ENCODE measurements around the gene BACH1.

BACH1 gene

DNA sequence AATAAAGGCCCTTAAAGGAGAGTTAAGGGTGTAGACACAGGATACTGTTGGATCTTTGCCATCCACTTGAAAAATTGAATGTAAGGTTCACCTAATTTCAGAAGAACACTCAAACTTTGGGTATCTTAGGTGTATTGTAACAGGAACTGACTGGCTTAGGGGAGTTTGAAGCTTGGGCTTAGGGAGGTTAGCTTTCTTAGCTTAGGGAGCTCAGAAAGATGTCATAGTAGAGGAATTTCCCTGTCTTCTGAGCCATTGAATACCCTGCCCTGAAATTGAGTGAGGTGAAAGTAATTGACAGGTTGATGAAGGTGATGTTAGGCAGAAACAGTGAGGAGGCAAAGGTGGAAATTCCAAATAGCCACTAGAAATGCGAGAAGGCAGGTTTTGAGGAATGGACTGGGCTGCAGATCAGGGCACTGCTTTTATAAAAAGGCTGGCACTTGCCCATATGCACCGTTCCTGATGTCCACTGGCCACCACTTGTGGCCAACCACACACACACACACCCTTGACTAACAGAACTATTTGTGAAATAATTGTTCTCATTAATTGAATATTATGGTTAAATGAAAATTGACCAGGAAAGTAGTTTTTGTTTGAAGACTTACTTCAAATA, 16.5 kb downstream of the BACH1 start:
- no peak for DNase-seq

- no peak for DNase-seq
These were observed 17.5 kb downstream of the BACH1 start for GRCh38 chr21:29316029-29316742.

- DNase-seq = no peak
These were observed 18.1 kb downstream of the BACH1 start for GRCh38 chr21:29316806-29317205.

DNA sequence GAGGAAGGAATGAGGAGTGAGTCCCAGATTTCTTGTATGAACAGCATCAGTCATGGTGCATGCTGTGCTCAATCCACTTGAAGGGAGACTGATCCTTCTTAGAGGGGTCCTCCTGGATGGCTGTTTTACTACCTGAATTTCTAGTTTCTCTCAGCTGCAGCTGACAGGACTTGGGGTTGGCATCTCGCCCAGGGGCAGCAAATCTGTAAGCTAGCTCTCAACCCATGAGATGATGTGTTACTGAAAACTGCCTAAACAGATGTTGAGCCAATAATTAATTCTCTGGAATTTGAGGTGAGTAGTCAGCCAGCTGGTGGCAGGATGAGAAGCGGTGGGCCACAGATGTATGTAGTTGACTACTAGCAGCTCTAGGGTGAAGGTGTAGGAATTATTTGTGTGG, 19.6 kb downstream of the BACH1 start:
- no peak for DNase-seq

GRCh38 chr21:29320031-29320430, 21.3 kb downstream of the BACH1 start:
- no peak for DNase-seq

GRCh38 chr21:29321217-29321616, 22.5 kb downstream of the BACH1 start:
- DNase-seq = no peak

DNA sequence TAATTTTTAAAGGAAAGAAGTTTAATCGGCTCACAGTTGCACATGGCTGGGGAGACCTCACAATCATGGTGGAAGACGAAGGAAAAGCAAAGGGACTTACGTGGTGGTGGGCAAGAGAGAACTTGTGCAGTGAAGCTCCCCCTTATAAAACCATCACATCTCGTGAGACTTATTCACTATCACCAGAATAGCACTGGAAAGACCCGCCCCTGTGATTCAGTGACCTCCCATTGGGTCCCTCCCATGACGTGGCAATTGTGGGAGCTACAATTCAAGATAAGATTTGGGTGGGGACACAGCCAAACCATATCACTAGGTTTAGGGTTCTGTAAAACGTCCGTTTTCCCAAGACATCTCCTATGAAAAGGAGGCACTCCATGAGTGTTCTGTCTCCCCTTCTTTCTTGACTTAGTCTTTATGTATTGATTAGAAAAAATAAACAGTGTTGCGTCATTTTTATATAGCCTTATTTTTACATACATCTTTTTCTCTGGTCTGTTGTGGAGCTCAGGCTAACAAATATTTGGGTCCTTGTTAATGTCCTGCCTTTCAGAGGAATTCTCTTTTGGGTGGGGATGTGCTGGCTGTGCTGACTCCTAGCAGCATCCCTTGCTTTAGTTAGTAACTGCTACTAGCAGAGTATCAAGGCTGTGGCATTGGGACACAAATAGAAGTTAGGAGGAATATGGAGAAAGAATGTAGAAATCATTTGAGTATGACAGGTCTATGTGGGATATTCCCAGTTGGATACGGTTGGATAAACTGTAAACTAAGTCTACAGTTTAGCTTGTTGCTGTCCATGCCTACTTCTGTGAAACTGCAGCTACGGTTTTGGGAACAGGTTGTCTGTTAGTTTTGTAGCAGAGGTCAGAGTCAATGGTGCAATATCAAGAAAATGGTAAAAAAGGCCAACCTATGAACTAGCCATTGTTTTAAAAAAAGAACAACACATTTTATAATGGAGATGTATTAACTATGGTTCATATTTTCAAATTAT, 23.5 kb downstream of the BACH1 start:
- no peak for DNase-seq

DNA sequence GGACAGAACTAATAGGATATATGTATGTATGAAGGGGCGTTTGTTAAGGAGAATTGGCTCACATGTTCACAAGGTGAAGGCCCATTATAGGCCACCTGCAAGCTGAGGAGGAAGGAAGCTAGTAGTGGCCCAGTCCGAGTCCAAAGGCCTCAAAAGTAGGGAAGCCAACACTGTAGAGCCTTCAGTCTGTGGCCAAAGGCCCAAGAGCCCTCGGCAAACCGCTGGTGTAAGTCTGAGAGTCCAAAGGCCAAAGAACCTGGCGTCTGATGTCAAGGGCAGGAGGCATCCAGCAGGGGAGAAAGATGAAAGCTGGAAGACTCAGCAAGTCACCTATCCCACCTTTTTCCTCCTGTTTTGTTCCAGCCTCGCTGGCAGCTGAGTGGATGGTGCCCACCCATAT, 24.5 kb downstream of the BACH1 start:
- DNase-seq = no peak

DNA sequence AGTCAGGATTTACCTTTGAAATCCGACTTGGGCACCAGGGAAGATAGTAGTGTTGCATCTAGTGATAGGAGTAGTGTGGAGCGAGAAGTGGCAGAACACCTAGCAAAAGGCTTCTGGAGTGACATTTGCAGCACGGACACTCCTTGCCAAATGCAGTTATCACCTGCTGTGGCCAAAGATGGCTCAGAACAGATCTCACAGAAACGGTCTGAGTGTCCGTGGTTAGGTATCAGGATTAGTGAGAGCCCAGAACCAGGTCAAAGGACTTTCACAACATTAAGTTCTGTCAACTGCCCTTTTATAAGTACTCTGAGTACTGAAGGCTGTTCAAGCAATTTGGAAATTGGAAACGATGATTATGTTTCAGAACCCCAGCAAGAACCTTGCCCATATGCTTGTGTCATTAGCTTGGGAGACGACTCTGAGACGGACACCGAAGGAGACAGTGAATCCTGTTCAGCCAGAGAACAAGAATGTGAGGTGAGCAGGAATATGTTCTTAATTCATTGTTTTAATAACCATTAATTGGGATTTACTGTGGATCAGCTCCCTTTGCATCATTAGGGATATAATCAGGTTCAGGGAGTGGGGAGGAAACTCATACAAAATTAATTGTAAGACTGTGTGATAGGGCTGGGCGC, 28.3 kb downstream of the BACH1 start:
- DNase-seq = no peak

- DNase-seq = no peak
These were observed 30.7 kb downstream of the BACH1 start for GRCh38 chr21:29329406-29329805.

DNA sequence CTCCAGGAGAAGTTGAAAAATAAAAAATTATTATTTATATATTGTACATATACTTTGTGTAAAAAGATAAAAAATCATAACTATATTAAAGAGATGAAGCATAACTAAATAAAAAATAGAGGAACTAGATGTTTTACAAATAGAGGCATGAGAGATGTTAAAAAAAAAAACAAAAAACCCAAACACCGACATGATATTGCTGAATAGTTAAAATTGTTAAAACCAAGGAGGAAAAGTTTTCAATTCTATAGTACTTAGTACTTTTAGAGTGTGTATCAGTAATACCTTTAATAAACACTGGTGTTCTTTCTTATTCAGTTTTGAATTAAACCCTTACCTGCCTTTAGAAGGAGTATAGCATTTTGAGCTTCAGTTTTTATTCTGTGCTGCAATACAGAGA, 32.1 kb downstream of the BACH1 start:
- no peak for DNase-seq

- peak; percentile 67 for DNase-seq
These were observed 34.0 kb downstream of the BACH1 start for GRCh38 chr21:29332461-29333362.

DNA sequence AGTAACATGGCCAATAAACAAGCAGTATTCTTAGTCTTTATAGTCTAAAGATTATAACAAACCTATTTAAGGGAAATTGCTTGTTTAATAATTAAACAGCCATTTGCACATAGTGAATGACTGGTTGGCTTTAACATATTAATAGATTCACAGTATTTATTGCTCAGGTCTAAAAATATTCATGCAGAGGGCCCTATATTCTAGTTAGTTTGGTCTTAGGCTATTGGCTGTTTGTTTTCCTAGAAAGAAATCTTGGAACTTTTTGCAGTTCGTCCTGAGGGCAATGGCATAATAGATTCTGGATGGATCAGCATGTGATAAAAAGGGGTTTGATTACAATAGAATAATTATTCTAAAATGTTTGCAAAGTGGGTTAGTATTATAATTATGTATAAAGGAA, 34.7 kb downstream of the BACH1 start:
- no peak for DNase-seq

GRCh38 chr21:29334717-29335428, 36.2 kb downstream of the BACH1 start:
- DNase-seq = no peak

- peak; percentile 68 for DNase-seq
These were observed 37.0 kb downstream of the BACH1 start for GRCh38 chr21:29335720-29336119.

DNA sequence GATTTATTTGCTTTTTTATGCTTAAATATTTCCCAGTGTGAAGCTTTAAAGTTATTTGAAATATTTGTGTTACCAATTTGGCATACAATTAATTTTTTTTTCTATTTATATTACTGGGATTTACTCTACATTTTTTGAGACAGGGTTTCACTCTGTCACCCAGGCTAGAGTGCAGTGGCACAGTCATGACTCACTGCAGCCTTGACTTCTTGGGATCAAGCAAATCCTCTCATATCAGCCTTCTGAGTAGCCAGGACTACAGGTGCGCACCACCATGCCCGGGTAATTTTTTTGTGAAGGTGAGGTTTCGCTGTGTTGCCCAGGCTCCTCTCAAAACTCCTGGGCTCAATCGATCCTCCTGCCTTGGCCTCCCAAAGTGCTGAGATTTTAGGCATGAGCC, 39.5 kb downstream of the BACH1 start:
- no peak for DNase-seq

- no peak for DNase-seq
These were observed 41.5 kb downstream of the BACH1 start for GRCh38 chr21:29340228-29340627.

GRCh38 chr21:29342363-29342957, 43.7 kb downstream of the BACH1 start:
- peak; percentile 95 for DNase-seq

- DNase-seq = peak; percentile 85
These were observed 44.8 kb downstream of the BACH1 start for GRCh38 chr21:29343519-29343918.

- no peak for DNase-seq
These were observed 47.6 kb downstream of the BACH1 start for GRCh38 chr21:29346281-29346680.

- DNase-seq = no peak
These were observed 48.0 kb downstream of the BACH1 start for GRCh38 chr21:29346771-29347170.

Measured in fibroblast of skin of back (primary cell).